Upper lobe of left lung (tissue), 4 donors: ENCODE measurements around the gene GALNT2.

Experiments
- CTCF ChIP-seq, 6 experiments: fragments of 450-650 bp in 4 of 6; fragments of 200-600 bp in 2 of 6; sonication (generic) in 2 of 6; IDR thresholded peaks; one replicate each; pipeline ENCODE4 v1.5.1; 2016 to 2019; ENCODE audit warnings: antibody characterized with exemption in 6 of 6
- EP300 ChIP-seq, 4 donors: sonication (generic); formaldehyde crosslinking; IDR thresholded peaks; one replicate each; pipeline ENCODE4 v1.5.1; 2017; ENCODE audit warnings: antibody characterized with exemption in 4 of 4, control low read depth in 2 of 4
- POLR2A ChIP-seq, 4 donors: fragments of 450-650 bp; IDR thresholded peaks; one replicate each; pipeline ENCODE4 v1.5.1; 2016 to 2017; ENCODE audit warnings: antibody characterized with exemption in 4 of 4, mild to moderate bottlenecking in 2 of 4
- POLR2AphosphoS5 ChIP-seq, 2 donors: sonication (generic); formaldehyde crosslinking; IDR thresholded peaks; one replicate each; pipeline ENCODE4 v1.5.1; 2017; ENCODE audit warnings: antibody characterized with exemption in 2 of 2

DNA sequence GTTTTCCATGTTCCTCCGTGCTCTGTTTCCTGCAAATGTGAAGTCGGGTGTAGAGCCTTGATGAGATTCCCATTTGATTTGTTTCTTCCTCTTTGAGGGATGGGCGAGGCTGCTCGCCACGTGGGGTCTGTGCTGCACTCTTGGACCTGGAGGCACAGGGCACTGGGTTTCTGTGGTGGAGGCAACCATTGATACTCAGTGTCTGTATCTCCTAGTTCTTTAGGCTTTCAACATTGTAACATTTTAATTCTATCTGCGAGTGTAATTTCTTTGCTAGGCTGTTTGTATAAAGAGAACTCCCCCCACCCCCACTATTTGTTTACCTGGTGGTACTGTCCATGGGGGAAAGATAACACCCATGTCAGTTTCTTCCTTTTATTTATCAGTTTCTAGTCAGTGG lies 52.3 kb downstream of the GALNT2 start:
- TF ChIP-seq CTCF (IDR thresholded peaks at IDR 0.05) (no peak), POLR2A (IDR thresholded peaks at IDR 0.05) (no peak), POLR2AphosphoS5 (IDR thresholded peaks at IDR 0.05) (no peak), EP300 (IDR thresholded peaks at IDR 0.05) (no peak)
